ENCODE data around the gene OR52K1. TPM values are rescaled to one million over a fixed set of nuclear protein-coding genes. Genes with fewer than 3 reads are reported as not detected.
"Not testable (repeated sequence)": the region's sequence is repeated elsewhere in the genome, so short reads cannot be mapped to it uniquely, and the experiment has no call there.

Gene OR52K1
- total and polyA plus RNA-seq, 11 donors: 0.05 TPM; not detected in 9

GRCh38 chr11:4522339-4522738 lies 39.9 kb downstream of the OR52K1 start:
- ATAC-seq: no peak
- Histone ChIP-seq H3K36me3 (no peaks in the 10 kb centered on the region), H3K4me1 (no peaks in the 10 kb centered on the region), H3K27ac (no peak overlapping the region), H3K27me3 (peaks cover 0 to 7% (median 0%) of the 10 kb centered on the region in 9 donors), H3K4me3 (no peak overlapping the region), H3K9me3 (no peaks in the 10 kb centered on the region)
- DNase-seq: no peak
- 44 to 58% (median 50%) methylated on average over 2 of the region's 2 CpGs for WGBS, 4 donors
- no peak for TF ChIP-seq CTCF (IDR thresholded peaks at IDR 0.05)
- no peak for TF ChIP-seq POLR2A (IDR thresholded peaks at IDR 0.05)
- intact Hi-C loops (cut with DNase I): no loop called here

GRCh38 chr11:4522752-4523151 lies 40.3 kb downstream of the OR52K1 start:
- Histone ChIP-seq H3K9me3 (no peaks in the 10 kb centered on the region), H3K4me3 (no peak overlapping the region), H3K27ac (no peak overlapping the region), H3K4me1 (no peaks in the 10 kb centered on the region), H3K36me3 (no peaks in the 10 kb centered on the region), H3K27me3 (peaks cover 0 to 7% (median 0%) of the 10 kb centered on the region in 9 donors)
- intact Hi-C loops (cut with DNase I): no loop called here
- no peak for DNase-seq
- TF ChIP-seq POLR2A (IDR thresholded peaks at IDR 0.05) (no peak), CTCF (IDR thresholded peaks at IDR 0.05) (no peak)
- no peak for ATAC-seq
- WGBS, 4 donors: 79 to 88% (median 82%) methylated on average over 5 to 6 of the region's 6 CpGs

- WGBS, 4 donors: 32 to 96% (median 81%) methylated on average over 1 of the region's 1 CpG
- Histone ChIP-seq H3K9me3 (no peaks in the 10 kb centered on the region), H3K27me3 (peaks cover 0 to 7% (median 0%) of the 10 kb centered on the region in 9 donors), H3K36me3 (no peaks in the 10 kb centered on the region), H3K4me3 (no peak overlapping the region), H3K27ac (no peak overlapping the region), H3K4me1 (no peaks in the 10 kb centered on the region)
- no peak for TF ChIP-seq POLR2A (IDR thresholded peaks at IDR 0.05)
- no peak for TF ChIP-seq CTCF (IDR thresholded peaks at IDR 0.05)
- ATAC-seq (no peak), DNase-seq (no peak)
- intact Hi-C loops (cut with DNase I): no loop called here
Observed at GRCh38 chr11:4523666-4524065, 41.2 kb downstream of the OR52K1 start.

GRCh38 chr11:4527926-4528325 lies 45.5 kb downstream of the OR52K1 start:
- Histone ChIP-seq H3K9me3 (no peaks in the 10 kb centered on the region), H3K36me3 (no peaks in the 10 kb centered on the region), H3K4me1 (no peaks in the 10 kb centered on the region), H3K27ac (no peak overlapping the region), H3K27me3 (peaks cover 0 to 17% (median 0%) of the 10 kb centered on the region in 9 donors), H3K4me3 (no peak overlapping the region)
- 76 to 85% (median 81%) methylated on average over 2 of the region's 2 CpGs for WGBS, 4 donors
- ATAC-seq (no peak), DNase-seq (no peak)
- TF ChIP-seq CTCF (IDR thresholded peaks at IDR 0.05) (no peak), POLR2A (IDR thresholded peaks at IDR 0.05) (no peak)
- intact Hi-C loops (cut with DNase I): no loop called here

GRCh38 chr11:4531686-4532085 lies 49.2 kb downstream of the OR52K1 start:
- DNase-seq; intact Hi-C loops (cut with DNase I); H3K4me3 ChIP-seq; H3K36me3 ChIP-seq; ATAC-seq; H3K9me3 ChIP-seq; H3K27ac ChIP-seq; H3K4me1 ChIP-seq: not testable (repeated sequence)
- WGBS, 4 donors: 54 to 74% (median 67%) methylated on average over 10 to 11 of the region's 11 CpGs
- H3K27me3 ChIP-seq: peaks cover 0 to 14% (median 0%) of the 10 kb centered on the region in 9 donors
